ENCODE data around the gene KRTAP9-6.
"Not testable (repeated sequence)": the region's sequence is repeated elsewhere in the genome, so short reads cannot be mapped to it uniquely, and the experiment has no call there.

The KRTAP9-6 gene

DNA sequence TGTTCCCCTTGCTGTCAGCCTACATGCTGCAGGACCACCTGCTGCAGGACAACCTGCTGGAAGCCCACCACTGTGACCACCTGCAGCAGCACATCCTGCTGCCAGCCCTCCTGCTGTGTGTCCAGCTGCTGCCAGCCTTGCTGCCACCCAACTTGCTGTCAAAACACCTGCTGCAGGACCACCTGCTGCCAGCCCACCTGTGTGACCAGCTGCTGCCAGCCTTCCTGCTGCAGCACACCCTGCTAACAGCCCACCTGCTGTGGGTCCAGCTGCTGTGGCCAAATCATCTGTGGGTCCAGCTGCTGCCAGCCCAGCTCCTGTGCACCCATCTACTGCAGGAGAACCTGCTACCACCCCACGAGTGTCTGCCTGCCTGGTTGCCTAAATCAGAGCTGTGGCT is 6.1 kb downstream of the KRTAP9-6 start:
- DNase-seq (ENCODE audit: low read depth in 3 of 3) = not testable (repeated sequence)

DNA sequence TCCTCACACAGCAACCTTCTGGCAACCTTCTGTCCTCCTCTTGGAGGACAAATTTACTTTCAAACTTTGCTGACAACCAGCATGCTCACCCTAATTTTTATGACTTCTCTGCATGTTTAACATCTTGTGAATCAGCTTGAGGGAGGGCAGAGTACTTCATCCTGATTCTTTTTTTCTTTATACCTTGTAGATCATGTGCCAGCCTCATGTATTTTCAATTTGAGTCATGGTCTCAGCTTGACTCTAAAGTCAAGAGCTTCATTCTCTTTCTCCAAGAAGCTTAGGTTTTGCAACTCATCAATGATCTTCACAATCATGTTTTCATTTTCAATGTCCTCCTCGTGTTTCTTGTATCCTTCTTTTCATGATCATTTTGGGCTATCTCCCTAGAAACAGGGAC is 6.7 kb downstream of the KRTAP9-6 start:
- no peak for DNase-seq (ENCODE audit: low read depth in 3 of 3)

DNA sequence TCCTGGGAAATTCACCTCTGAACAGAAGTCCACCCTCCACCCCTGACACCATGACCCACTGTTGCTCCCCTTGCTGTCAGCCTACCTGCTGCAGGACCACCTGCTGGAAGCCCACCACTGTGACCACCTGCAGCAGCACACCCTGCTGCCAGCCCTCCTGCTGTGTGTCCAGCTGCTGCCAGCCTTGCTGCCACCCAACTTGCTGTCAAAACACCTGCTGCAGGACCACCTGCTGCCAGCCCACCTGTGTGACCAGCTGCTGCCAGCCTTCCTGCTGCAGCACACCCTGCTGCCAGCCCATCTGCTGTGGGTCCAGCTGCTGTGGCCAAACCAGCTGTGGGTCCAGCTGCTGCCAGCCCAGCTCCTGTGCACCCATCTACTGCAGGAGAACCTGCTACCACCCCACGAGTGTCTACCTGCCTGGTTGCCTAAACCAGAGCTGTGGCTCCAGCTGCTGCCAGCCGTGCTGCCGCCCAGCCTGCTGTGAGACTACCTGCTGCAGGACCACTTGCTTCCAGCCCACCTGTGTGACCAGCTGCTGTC is 10.5 kb downstream of the KRTAP9-6 start, which contains the start of gene KRTAP9-7:
KRTAP9-7 (plus strand) TSS at position 51 of the 543 bp plus-strand sequence; CDS start at position 51, 0 bp downstream.
- DNase-seq (ENCODE audit: low read depth in 3 of 3) = not testable (repeated sequence)

DNA sequence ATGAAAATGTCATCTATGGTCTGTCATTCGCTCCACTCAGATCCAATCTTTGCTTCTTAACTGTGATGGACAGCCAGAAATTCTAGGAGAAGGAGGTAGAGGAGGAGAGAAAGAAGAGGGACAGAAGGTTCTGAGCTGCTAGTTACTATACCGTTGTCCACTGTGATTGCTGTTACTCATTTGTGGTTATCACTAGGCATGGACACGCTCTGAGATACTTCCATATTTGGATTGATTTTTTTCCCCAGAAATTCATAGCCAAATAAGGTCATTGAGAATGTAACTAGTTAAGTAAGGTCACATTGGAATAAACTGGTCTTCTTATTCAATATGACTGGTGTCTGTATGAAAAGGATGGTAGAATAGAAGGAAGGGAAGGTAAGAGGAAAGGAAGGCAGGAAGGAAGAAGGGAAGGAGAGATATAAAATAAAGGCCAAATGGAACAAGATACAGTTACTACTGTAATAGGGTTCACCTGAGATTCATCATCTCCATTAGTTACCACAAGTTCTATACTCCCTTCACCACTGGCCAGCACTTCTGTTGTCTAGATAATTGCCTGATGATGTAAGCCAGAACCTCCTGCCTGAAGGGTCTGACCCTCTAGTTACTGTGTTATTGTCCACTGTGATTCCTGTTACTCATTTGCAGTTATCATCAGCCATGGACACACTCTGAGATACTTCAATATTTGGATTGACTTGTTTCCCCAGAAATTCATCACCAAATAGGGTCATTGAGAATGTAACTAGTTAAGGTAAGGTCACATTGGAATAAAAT is 13.2 kb downstream of the KRTAP9-6 start:
- no peak for DNase-seq (ENCODE audit: low read depth in 3 of 3)

DNA sequence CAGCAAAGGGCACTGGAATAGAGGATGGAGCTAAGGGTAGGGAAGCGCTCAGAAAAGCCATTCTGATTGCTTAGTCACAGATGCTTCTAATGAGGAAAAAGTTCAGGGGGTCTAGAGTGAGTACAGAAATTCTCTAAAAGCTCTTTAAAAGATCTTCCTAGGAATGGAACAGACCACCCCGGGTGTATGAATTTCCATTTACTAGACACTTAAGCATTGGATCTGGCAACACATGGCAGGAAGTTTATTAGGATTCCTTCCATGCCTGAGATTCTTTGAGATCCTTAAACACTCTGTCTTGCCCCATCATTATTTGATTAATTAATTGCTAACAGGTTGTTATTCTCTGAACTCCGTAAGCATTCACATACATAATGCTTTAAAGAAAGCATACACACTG is 18.9 kb downstream of the KRTAP9-6 start:
- no peak for DNase-seq (ENCODE audit: low read depth in 3 of 3)

DNA sequence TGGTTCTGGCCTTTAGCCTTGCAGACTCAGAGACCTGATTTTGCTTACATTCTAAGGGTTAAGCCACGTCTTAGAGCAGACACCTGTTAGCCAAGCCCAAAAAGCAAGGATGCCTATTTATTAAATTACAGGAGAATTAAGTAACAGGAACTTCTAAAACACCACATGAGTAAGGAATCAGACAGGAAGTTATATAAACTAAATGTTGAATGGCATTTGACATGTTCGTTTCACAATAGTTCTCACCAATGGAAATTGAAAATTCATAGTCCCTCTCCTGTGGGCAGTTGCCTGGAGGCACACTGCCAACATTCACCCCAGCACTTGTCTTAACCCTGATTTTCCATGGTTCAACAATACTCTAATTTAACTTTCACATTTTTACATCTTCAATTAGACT is 19.4 kb downstream of the KRTAP9-6 start:
- DNase-seq (ENCODE audit: low read depth in 3 of 3) = no peak

DNA sequence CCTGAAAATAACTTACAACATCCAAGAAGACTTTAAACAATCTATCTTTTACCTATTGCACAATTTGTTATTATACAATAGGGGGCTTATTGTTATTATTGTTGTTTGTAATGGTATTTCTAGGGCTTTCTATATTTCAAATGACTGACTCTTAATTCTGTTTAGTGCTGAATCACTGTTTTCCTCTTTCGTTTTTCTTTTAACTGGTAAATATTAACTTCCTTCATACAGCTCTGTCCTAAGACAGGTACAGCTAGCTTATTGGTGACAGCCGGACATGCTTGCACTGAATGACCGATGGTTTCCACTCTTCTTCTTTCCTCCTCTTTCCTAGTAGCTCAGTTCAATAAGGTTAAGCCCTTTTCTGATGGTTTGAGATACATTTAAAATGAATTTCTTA is 21.9 kb downstream of the KRTAP9-6 start:
- DNase-seq (ENCODE audit: low read depth in 3 of 3) = no peak

DNA sequence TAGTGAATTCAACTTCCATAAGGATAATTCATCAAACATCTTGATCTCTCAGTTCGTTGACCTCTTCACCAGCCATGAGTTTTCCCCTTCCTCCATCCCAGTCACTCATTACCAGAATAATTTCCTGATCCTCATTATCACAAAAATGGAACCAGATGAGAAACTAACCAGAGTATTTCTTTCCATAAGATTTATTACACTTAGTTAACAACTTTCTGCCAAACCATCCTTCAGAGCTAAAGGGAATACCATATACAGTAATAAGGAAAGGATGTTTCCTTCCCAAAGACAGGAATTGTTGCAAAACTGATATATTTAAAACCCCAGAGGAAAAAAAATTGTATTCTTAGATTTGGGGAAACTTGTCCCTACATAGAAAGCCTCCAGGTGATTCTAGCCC is 28.8 kb downstream of the KRTAP9-6 start:
- no peak for DNase-seq (ENCODE audit: low read depth in 3 of 3)

DNA sequence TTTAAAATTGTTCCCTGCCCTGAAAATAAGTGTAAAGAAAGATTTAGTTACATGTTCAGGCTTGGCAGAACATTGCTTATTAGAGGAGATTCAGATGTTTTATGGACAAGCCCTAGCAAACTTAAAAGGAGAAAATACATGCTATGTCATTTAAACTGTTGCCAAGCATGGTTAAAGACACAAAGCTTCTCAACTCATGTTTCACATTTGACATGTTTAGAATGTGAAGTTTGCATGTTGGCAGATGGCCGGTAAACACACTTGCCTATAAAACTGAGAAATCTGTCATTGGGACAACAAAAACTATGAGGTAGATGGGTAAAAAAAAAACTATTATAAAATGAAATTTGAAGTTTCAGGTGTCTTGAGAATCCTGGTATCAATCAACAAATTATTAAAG is 31.7 kb downstream of the KRTAP9-6 start:
- DNase-seq (ENCODE audit: low read depth in 3 of 3) = no peak

DNA sequence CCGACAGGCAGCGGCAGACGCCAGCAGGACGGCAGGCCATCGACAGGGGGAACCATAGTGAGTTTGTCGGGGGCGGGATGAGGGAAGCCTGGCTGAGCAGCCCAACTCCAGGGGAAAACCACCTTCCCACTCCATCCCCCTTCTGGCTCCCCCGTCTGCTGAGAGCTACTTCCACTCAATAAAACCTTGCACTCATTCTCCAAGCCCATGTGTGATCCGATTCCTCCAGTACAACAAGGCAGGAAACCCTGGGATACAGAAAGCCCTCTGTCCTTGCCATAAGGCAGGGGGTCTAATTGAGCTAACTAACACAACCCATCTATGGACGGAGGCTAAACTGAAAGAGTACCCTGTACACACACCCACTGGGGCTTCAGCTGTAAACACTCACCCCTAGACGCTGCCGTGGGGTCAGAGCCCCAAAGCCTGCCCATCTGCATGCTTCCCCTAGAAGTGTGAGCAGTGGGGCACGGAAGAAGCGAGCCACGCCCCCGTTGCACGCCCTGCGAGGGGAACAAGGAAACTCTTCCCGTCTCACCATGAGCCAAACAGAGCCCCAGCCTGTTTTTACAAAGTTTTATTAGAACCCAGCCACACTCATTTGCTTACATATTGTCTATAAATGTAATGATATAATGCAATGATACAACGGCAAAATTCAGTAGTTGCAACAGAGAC is 33.4 kb downstream of the KRTAP9-6 start:
- DNase-seq (ENCODE audit: low read depth in 3 of 3) = no peak

DNA sequence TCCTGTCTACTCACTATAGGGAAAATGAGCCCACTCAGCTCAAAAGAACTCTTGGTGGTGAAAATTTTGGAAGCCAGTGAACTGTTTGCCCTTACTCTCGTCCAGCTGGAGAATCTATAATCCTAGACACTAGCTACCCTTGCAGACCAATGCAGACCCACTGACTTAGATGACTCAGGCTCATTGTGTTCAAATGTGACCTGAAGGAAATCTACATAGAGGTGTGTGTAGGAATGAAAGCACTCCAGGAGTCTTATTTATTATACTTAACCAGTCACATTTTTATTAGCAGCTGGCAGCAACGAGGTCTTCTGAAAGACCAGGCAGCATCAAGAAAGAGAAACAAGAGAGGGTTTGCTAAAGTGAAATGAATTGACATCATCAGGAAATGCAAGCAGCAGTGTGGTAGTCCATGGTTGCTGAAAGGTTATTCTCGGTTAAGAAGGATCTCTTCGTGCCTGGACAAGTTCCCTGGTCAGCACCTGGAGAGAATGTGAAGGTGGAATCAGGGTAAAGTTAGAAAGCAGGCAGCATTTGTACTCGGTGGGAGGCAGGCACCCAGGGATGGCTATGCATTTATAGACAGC is 36.1 kb downstream of the KRTAP9-6 start:
- DNase-seq (ENCODE audit: low read depth in 3 of 3) = no peak

DNA sequence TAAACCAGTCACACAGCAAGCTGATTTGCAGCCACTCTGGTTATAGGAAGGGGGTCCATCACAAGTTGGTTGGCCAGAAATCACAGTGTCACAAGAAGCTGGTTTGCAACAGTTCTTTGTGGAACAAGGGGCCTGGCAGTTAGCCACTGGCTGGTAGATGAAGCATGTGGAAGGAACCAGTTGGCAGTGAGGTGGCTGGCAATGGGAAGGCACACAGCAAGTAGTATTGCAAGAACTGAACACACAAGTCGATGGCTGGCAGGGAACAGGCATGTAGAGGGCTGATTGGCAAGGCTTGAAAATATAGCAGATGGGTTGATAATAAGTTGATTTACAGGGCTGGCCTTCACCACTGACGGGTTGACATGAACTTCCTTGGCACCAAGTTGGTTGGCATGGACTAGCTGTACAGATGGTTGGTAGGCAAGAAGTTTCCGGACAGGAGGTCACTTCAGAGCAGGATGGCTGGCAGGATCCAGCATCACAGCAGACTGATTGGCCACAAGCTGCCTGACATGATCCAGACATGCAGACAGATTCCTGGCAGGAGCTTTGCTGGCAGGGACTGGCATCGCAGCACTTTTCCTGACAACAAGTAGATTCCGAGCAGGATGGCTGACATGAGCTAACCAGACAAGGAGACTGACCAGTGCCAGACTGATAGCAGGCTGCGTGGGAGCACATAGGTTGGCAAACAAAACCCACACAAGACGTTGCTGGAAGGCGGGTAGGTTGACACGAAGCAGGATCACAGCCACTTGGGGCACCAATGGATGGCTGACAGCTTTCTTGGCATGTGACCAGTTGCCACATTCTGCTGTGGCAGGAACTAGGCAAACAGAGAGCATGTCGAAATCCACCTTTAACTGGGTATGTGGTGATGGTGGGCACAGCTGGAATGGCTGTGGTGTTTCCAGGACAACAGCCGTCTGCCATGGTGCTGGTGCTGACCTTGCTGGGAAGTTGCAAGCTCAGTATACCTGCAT is 37.0 kb downstream of the KRTAP9-6 start, which contains the start of gene KRTAP29-1:
KRTAP29-1 (minus strand) TSS at position 936 of the 986 bp plus-strand sequence; CDS start at position 936, 0 bp downstream.
- DNase-seq (ENCODE audit: low read depth in 3 of 3) = no peak

DNA sequence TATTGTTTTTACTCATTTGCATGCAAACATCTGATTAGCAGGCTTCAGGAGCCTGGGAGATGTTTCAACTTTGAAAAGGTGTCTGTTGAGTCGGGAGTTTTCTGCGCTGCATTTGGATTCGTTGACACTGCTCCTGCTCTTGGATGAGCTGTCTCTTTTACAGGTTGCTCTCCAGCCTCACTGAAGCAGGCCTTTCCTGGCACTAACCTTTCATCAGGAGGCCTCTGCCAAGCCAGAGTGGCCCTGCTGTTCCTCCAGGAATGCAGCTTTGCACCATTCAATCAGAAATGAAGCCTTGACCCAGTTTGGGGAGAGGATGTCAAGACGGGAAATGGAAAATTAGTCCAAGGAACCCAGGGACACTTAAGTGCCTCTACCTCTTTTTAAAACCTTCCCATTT is 37.8 kb downstream of the KRTAP9-6 start:
- DNase-seq (ENCODE audit: low read depth in 3 of 3) = no peak

DNA sequence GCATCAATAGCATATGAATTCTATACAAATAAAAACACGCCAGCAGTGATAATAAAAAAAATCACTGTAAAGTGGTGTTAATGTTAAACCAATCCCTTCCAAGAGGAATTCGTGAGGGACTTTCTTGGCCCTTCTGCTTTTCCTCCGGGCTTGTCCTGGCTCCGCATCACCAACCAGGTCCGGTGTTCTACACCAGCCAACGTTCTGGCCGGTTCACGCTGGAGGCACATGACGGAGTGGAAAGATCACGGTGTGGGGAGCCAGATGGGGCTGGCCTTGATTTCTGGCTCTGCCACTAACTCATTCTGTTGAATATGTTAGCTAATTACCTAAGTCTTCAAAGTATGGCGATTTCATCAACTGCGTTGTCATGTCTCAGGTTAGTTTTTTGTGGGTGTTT is 38.9 kb downstream of the KRTAP9-6 start:
- no peak for DNase-seq (ENCODE audit: low read depth in 3 of 3)

DNA sequence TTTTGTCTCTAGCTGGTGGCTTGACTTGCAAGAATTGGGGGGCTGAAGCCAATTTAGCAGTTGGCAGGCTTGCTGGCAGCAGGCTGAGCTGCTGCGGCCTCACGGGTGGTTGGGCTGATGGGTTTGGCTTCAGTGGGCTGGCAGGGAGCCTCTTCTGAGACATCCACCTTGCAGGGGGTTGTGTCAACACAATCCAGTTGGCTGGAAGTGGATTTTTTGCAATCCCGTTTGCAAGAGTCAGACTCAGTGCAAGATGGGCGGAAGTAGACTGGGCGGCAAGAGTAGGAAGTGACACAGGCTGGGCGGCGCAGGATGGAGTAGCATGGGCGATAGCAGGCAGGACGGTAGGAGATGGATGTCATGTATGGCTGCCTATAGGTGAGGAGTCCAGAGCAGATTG is 42.5 kb downstream of the KRTAP9-6 start:
- DNase-seq (ENCODE audit: low read depth in 3 of 3) = no peak

DNA sequence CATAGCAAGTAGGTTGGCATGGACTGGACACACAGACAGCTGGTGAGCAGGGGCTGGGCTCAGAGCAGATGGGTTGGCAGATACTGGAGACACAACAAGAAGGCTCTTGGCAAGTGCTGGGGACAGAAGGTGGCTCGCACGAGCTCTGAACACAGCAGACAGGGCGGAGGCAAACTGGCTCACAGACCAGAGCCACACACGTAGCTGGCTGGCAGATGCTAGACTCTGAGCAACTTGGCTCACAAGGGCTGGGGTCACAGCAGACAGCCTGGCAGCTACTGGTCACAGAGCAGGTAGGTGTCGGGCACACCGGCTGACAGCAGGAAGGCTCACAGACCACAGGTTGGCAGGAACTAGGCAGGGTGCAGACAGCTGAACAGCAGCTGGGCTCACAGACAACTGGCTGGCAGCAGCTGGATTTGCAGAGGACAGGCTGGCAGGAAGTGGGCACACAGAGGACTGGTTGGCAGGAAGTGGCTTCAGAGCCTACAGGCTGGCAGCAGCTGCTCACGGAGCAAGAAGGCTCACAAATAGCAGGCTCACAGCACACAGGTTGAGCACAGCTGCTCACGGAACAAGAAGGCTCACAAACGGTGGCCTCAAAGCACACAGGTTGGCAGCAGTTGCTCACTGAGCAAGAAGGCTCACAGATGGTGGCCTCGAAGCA is 43.2 kb downstream of the KRTAP9-6 start:
- peak; percentile 17 to 44 (median 22) for DNase-seq (ENCODE audit: low read depth in 3 of 3)

DNA sequence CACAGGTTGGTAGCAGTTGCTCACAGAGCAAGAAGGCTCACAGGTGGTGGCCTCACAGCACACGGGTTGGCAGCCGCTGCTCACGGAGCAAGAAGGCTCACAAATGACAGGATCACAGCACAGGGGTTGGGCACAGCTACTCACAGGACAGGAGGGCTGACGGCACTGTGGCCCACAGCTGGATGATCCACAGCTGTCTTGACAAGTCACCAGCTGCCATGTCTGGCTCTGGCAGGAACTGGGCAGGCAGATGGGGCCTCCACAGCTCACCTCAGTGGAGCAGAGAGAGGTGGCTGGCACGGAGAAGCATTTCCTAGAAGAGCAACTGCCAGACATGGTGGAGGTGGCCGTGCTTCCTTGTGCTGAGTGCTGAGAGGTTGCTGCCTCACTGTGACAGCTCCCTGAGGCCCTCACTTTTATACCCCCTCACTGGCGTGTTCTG is 43.8 kb downstream of the KRTAP9-6 start, which contains the start of gene KRTAP16-1:
KRTAP16-1 (minus strand) TSS at position 392 of the 442 bp plus-strand sequence; CDS start at position 336, 56 bp downstream.
- peak in 1 of 3 experiments; percentile 15 for DNase-seq (ENCODE audit: low read depth in 3 of 3)

DNA sequence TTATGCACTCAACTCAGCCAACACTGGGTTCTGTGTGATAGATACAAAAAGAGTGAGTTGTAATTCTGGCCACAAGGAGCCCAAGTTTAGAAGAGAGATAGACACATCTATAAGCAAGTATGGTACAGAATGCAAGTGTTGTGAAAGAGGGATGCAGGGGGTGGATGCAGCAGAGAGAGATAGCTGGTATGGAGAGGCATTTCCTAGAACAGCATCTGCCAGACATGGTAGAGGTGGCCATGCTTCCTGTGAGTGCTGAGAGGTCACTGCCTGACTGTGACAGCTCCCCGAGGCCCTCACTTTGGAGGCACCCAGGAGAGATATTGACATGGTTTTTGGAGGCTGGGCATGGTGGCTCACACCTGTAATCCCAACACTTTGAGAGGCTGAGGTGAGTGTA is 45.9 kb downstream of the KRTAP9-6 start:
- DNase-seq (ENCODE audit: low read depth in 3 of 3) = no peak

DNA sequence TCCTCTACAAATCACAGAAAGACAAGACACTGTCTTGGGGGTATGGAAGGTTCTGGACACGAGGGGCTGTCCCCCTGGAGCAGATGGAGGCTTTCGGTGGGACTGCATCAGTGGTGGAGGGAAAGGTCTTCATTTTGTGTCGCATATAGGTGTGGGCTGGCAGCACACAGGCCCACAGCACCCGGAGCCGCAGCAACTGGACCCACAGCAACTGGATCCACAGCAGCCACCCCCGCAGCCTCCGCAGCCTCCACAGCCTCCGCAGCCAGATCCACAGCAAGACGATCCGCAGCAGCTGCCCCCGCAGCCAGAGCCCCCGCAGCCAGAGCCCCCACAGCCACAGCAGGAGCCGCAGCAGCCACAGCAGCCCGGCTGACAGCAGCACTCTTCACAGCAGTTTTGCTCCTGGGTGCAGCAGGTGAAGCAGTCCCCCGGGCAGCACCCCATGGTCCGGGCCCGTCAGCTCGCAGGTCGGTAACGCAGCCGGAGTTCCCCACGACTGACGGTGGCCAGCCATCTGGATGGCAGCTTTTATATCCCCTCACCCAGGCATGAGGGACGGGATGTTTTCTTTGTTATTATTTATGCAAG is 50.1 kb downstream of the KRTAP9-6 start, which contains the start of gene KRTAP17-1:
KRTAP17-1 (minus strand) TSS at position 507 of the 591 bp plus-strand sequence; CDS start at position 447, 60 bp downstream.
- DNase-seq (ENCODE audit: low read depth in 3 of 3) = no peak
